Measurements from ENCODE around the gene P2RX7.

- TF ChIP-seq CTCF (IDR thresholded peaks at IDR 0.05 in 4 of 5, conservative IDR thresholded peaks at IDR 0.05 in 1 of 5), result no peak
- no peak for TF ChIP-seq POLR2A (IDR thresholded peaks at IDR 0.05)
Observed at GRCh38 chr12:121085069-121085468, 47.6 kb upstream of the P2RX7 start.

Data from gastrocnemius medialis (tissue), 4 donors.